ENCODE measurements around the gene RAP2B.

DNA sequence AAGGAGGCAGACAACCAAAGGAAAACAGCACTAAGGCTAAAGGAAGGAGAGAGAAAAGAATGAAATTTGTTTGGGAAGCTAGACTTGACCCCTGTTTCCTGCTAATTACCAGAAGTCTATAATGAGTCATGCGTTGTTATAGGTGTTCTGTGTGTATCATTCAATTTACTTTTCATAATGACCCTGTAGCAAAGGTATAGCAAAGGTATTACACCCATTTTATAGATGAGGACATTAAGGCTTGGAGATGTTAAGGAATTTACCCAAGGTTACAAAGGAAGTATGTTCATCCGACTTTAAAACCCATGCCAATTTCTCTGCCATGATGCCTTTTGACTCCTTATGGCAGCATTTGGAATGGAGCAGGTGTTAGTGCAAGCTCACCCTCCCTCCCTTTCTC is 54.9 kb downstream of the RAP2B start:
- no peak for TF ChIP-seq POLR2A (IDR thresholded peaks at IDR 0.05)
- no peak for TF ChIP-seq CTCF (IDR thresholded peaks at IDR 0.05 in 4 of 5, conservative IDR thresholded peaks at IDR 0.05 in 1 of 5)

Measured in gastrocnemius medialis (tissue), 4 donors.